ENCODE measurements around the gene SPAG9.

- TF ChIP-seq CTCF (IDR thresholded peaks at IDR 0.05): no peak
- TF ChIP-seq POLR2A (IDR thresholded peaks at IDR 0.05): no peak
These were observed 198.6 kb downstream of the SPAG9 start for GRCh38 chr17:50922107-50922506.
